Psoas muscle (tissue), 8 donors: Measurements from ENCODE around the gene DHX9. TPM values are rescaled to one million over a fixed set of nuclear protein-coding genes. Genes with fewer than 3 reads are reported as not detected.

Experiments
- ATAC-seq, 4 donors: fragments of 200-7000 bp; cut with Tn5 transposase; one replicate each; pipeline ENCODE4 v1.9.1; 2020; ENCODE audit warnings: moderate library complexity in 3 of 4, mild to moderate bottlenecking in 2 of 4
- DNase-seq, 2 donors: peaks; one replicate each; pipeline ENCODE4 v3.0.0-alpha.2; 2020
- H3K27ac ChIP-seq: fragments of 200-600 bp; one replicate; pipeline ENCODE4 v1.8.0; 2022
- H3K27me3 ChIP-seq, 3 donors: fragments of 200-600 bp in 1 of 3; one replicate each; pipeline versions ENCODE4 v1.6.1 to v1.8.0; 2013 to 2022; ENCODE audit warnings: low read length in 2 of 3, mild to moderate bottlenecking in 2 of 3, moderate library complexity in 1 of 3; ENCODE audit not compliant: insufficient read depth in 3 of 3
- H3K36me3 ChIP-seq, 2 donors: fragments of 200-600 bp in 1 of 2; one replicate each; pipeline versions ENCODE4 v1.6.1 to v1.8.0; 2013 to 2022; ENCODE audit warnings: low read depth in 1 of 2, mild to moderate bottlenecking in 1 of 2, moderate library complexity in 1 of 2; ENCODE audit not compliant: insufficient read depth in 1 of 2
- H3K4me1 ChIP-seq: fragments of 200-600 bp; one replicate; pipeline ENCODE4 v1.8.0; 2022
- H3K4me3 ChIP-seq: fragments of 200-600 bp; one replicate; pipeline ENCODE4 v1.8.0; 2022; ENCODE audit warnings: mild to moderate bottlenecking
- H3K9me3 ChIP-seq: fragments of 200-600 bp; one replicate; pipeline ENCODE4 v1.8.0; 2022
- CTCF ChIP-seq: fragments of 200-600 bp; IDR thresholded peaks from one replicate; pipeline ENCODE4 v1.8.0; 2022; ENCODE audit warnings: antibody characterized with exemption
- WGBS, 3 donors: extraction: QIAGEN DNeasy Blood & Tissue Kit; methylation state at CpG; one replicate each; pipeline versions ENCODE4 v1.1.6 to v1.1.7; 2013; 5-methylcytosine and 5-hydroxymethylcytosine counted together
- intact Hi-C, 2 donors: fragments of 100-400 bp; cut with DNase I; formaldehyde crosslinking; loops; one replicate each; pipeline versions ENCODE4 v1.11.0 to v1.14.2; 2022
- polyA plus RNA-seq, 3 donors: library from polyadenylated mRNA; stranded (reverse); fragments of 200-250 nt; gene quantifications; one replicate each; pipeline ENCODE4 v1.2.3, GENCODE V29; 2013
- total RNA-seq, 4 donors: library from RNA; stranded (reverse); fragmentation: NEBNext Ultra II Directional in 2 of 4; extraction: Animal tissue kit (Norgen Biotek cat#: 25700) in 2 of 4; gene quantifications; one replicate each; pipeline versions ENCODE4 v1.2.1 to v1.2.4, GENCODE V29; 2021 to 2023
- donor health status: healthy with polysubstance abuse.
- donor health status: DM: no; HTN: no; CAD: no; lungs with moderate emphysema.
- donor health status: Bipolar disorder and iron deficiency.
- donor health status: healthy.
- donor health status: DM: yes; HTN: yes; CAD: no.
- donor health status: DM: no; HTN: no; CAD: no.
- donor health status: DM: no; HTN: no; CAD: no.
- donor health status: DM: yes; HTN: yes; CAD: no.

The DHX9 gene
- total and polyA plus RNA-seq, 7 donors = 31.8 to 60.3 (median 56.0) TPM

- WGBS, 3 donors = 71 to 89% (median 72%) methylated on average over 3 of the region's 3 CpGs
- Histone ChIP-seq H3K4me3 (no peak overlapping the region), H3K9me3 (no peaks in the 10 kb centered on the region), H3K36me3 (peaks cover 3 to 91% of the 10 kb centered on the region in 2 donors), H3K27me3 (no peaks in the 10 kb centered on the region), H3K27ac (no peak overlapping the region), H3K4me1 (no peaks in the 10 kb centered on the region)
- intact Hi-C loops = no loop called here
- DNase-seq (no peak), ATAC-seq (no peak)
- TF ChIP-seq CTCF = no peak
These were observed 31.2 kb upstream of the DHX9 start for GRCh38 chr1:182807907-182808306.

GRCh38 chr1:182809414-182809957 lies 29.7 kb upstream of the DHX9 start:
- Histone ChIP-seq H3K27me3 (no peaks in the 10 kb centered on the region), H3K27ac (no peak overlapping the region), H3K9me3 (no peaks in the 10 kb centered on the region), H3K36me3 (peaks cover 3 to 96% of the 10 kb centered on the region in 2 donors), H3K4me1 (no peaks in the 10 kb centered on the region), H3K4me3 (no peak overlapping the region)
- no peak for DNase-seq
- intact Hi-C loops = no loop called here
- no peak for ATAC-seq
- TF ChIP-seq CTCF = no peak
- 69 to 74% (median 72%) methylated on average over 3 of the region's 3 CpGs for WGBS, 3 donors

GRCh38 chr1:182811975-182812722 lies 27.0 kb upstream of the DHX9 start:
- H3K9me3 ChIP-seq = no peaks in the 10 kb centered on the region
- no peak for ATAC-seq
- H3K36me3 ChIP-seq = peaks cover 8 to 96% of the 10 kb centered on the region in 2 donors
- H3K27ac ChIP-seq = no peak overlapping the region
- no peaks in the 10 kb centered on the region for H3K4me1 ChIP-seq
- TF ChIP-seq CTCF = no peak
- H3K4me3 ChIP-seq = no peak overlapping the region
- DNase-seq = no peak
- WGBS, 3 donors = 77 to 91% (median 88%) methylated on average over 4 of the region's 4 CpGs
- no peaks in the 10 kb centered on the region for H3K27me3 ChIP-seq
- intact Hi-C loops = no loop called here

- ATAC-seq (no peak), DNase-seq (no peak)
- H3K36me3 ChIP-seq = peaks cover 8 to 99% of the 10 kb centered on the region in 2 donors
- no peak overlapping the region for H3K4me3 ChIP-seq
- no peaks in the 10 kb centered on the region for H3K4me1 ChIP-seq
- H3K27ac ChIP-seq = no peak overlapping the region
- WGBS, 3 donors = 86 to 94% (median 86%) methylated on average over 2 of the region's 2 CpGs
- H3K9me3 ChIP-seq = no peaks in the 10 kb centered on the region
- intact Hi-C loops = no loop called here
- no peaks in the 10 kb centered on the region for H3K27me3 ChIP-seq
- no peak for TF ChIP-seq CTCF
These were observed 22.3 kb upstream of the DHX9 start for GRCh38 chr1:182816863-182817262.
